Activated naive CD8-positive, alpha-beta T cell treated with anti-CD3 and anti-CD28 coated beads, Interleukin-2, amount 10 ng/mL, durations not matched to agents 7 days and 5 days (primary cell): ENCODE data around the gene SKA1. TPM values are rescaled to one million over a fixed set of nuclear protein-coding genes. Genes with fewer than 3 reads are reported as not detected.

Experiments used
- ATAC-seq: fragments of 150-1000 bp; cut with Tn5 transposase; one replicate; pipeline ENCODE4 v1.10.0; 2021; ENCODE audit warnings: low read depth, moderate library complexity
- POLR2A ChIA-PET: fragments of 350-600 bp; sonication (Branson Sonifier 250); formaldehyde crosslinking; loops from one replicate; lab custom pipeline; 2021; ENCODE audit warnings: antibody characterized with exemption; lab: Charles Lee
- DNase-seq: peaks from one replicate; pipeline ENCODE4 v3.0.0; 2021
- H3K27ac Mint-ChIP-seq: one replicate; pipeline ENCODE4 v1.8.0; 2022; ENCODE audit warnings: mild to moderate bottlenecking, mixed read lengths
- H3K27me3 Mint-ChIP-seq: one replicate; pipeline ENCODE4 v1.8.0; 2022; ENCODE audit warnings: mild to moderate bottlenecking, moderate library complexity, mixed read lengths
- H3K36me3 Mint-ChIP-seq: one replicate; pipeline ENCODE4 v1.8.0; 2021; ENCODE audit warnings: mild to moderate bottlenecking, mixed read lengths
- H3K4me1 Mint-ChIP-seq: one replicate; pipeline ENCODE4 v1.8.0; 2021; ENCODE audit warnings: mixed read lengths
- H3K4me3 Mint-ChIP-seq: one replicate; pipeline ENCODE4 v1.8.0; 2022; ENCODE audit warnings: mild to moderate bottlenecking, moderate library complexity, mixed read lengths
- H3K9me3 Mint-ChIP-seq: one replicate; pipeline ENCODE4 v1.8.0; 2021; ENCODE audit warnings: mixed read lengths
- total RNA-seq, 2 experiments: library from RNA; stranded (reverse); gene quantifications; one replicate each; pipeline ENCODE4 v1.2.3, GENCODE V29; 2021

Gene SKA1
- total RNA-seq, 2 experiments from 2014 or later: 25.6 to 27.8 TPM

GRCh38 chr18:50360611-50361010, 14.2 kb upstream of the SKA1 start:
- ATAC-seq (no peak), DNase-seq (no peak)
- peaks cover 7% of the 10 kb centered on the region for H3K4me1 Mint-ChIP-seq
- POLR2A ChIA-PET: no interaction called here
- H3K4me3 Mint-ChIP-seq: no peak overlapping the region
- no peaks in the 10 kb centered on the region for H3K9me3 Mint-ChIP-seq
- H3K27me3 Mint-ChIP-seq: peaks cover 24% of the 10 kb centered on the region
- no peak overlapping the region for H3K27ac Mint-ChIP-seq
- no peaks in the 10 kb centered on the region for H3K36me3 Mint-ChIP-seq

DNA sequence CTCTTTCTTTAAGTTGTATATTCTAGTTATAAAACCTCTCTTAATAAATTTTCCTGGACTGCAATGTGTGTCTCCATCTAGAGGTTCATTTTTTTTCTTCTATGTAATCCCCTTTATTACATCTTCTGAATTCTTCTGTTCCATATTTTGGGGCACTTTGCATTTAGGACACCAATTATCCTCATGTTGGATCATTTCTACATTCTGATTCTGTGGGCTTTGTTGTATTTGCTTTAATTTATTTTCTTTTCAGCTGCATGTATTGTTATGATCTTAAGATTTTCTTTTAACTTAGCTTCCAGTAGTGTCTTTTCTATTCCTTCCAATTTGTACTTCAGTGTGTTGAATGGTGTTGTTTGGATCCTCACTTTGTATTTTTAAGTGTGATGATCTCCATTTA, 5.2 kb upstream of the SKA1 start:
- POLR2A ChIA-PET: no interaction called here
- H3K36me3 Mint-ChIP-seq: peaks cover 7% of the 10 kb centered on the region

DNA sequence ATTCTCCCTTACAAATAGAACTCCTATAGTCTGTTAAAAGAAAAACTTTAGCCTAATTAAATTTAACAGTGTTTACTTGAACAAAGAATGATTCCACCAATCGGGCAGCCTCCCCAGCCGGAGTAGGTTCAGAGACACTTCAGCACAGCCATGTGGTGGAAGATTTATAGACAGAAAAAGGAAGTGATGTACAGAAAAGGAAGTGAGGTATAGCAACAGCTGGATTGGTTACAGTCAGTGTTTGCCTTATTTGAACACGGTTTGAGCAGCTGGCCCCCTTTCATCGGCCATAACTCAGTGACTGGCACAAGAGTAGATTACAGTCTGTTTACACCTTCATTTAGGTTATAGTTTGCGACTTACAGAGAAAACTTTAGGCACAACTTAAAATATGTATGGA, 2.1 kb upstream of the SKA1 start:
- peaks cover 20% of the 10 kb centered on the region for H3K27me3 Mint-ChIP-seq
- DNase-seq (no peak), ATAC-seq (no peak)
- POLR2A ChIA-PET: no interaction called here
- no peak overlapping the region for H3K27ac Mint-ChIP-seq
- H3K36me3 Mint-ChIP-seq: peaks cover 9% of the 10 kb centered on the region
- H3K9me3 Mint-ChIP-seq: peaks cover 13% of the 10 kb centered on the region
- peaks cover 18% of the 10 kb centered on the region for H3K4me1 Mint-ChIP-seq
- H3K4me3 Mint-ChIP-seq: no peak overlapping the region

More for the DNA sequence above, 5.2 kb upstream of the SKA1 start:
- H3K27me3 Mint-ChIP-seq: peaks cover 31% of the 10 kb centered on the region
- H3K9me3 Mint-ChIP-seq: peaks cover 13% of the 10 kb centered on the region
- H3K4me3 Mint-ChIP-seq: no peak overlapping the region
- peaks cover 7% of the 10 kb centered on the region for H3K4me1 Mint-ChIP-seq
- DNase-seq: no peak
- H3K27ac Mint-ChIP-seq: no peak overlapping the region
- ATAC-seq: no peak

DNA sequence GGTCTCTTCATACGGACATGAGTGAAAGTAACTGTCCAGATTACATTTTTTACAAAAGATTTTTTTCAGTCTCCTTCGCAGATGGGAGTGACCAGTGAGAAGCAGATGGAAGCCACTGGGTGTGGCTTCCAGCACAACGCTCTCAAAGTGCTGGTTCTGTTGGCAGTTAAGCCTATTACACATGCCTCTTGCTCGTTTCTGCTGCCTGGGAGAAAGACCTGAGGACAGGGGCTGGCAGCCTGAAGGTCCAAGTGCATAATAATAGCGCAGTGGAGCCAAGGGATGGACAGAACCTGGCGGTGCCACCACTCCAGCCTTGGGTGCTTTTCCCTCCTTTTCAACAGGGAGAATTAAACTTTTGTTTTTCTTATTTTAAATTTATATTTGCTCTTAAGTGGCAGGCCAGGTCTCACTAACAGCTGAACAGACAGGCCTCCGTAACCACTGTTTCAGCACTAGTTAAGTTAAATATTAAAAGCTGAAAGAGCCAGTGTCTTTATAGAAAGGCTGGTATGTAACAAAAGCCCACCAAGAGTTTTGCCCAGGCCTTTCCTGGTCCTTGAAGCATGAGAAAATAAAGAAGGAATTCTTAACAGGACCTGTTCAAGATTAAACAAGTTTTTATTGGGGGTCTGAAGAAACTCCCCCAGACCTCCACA, 1.2 kb upstream of the SKA1 start:
- peaks cover 22% of the 10 kb centered on the region for H3K4me1 Mint-ChIP-seq
- H3K27ac Mint-ChIP-seq: no peak overlapping the region
- peaks cover 13% of the 10 kb centered on the region for H3K36me3 Mint-ChIP-seq
- peaks cover 12% of the 10 kb centered on the region for H3K9me3 Mint-ChIP-seq
- peaks cover 12% of the 10 kb centered on the region for H3K27me3 Mint-ChIP-seq
- H3K4me3 Mint-ChIP-seq: no peak overlapping the region
- POLR2A ChIA-PET: interaction anchor here (0.8 to 1.6 kb wide), 4 partner anchors 11 to 108 kb away, joined by 3 to 8 read pairs (median 4); partner anchors contain the start of gene CFAP53
- DNase-seq (no peak), ATAC-seq (no peak)

DNA sequence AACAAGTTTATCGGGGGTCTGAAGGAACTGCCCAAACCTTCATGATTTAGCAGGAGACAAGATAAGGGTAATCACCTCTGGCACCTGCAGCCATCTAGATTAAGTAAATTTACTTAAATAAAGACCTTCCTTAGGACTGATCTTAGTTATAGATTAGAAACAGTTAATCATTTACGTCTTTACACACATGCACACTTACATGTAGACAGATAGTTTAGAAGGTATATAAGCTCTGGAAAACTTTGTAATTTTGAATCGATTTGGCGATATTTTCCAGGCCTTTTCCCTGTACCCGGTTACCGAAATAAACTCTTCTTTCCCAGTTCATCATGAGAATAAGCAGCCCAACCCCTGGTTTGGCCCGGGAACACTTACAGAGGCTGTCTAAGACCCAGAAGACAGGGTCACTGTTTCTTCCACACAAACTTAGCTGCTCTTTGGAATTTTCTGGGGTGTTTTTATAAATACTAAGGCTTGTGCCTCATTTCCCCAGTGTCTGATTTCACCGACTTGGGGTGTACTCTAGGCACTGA, 560 bp upstream of the SKA1 start:
- POLR2A ChIA-PET: interaction anchor here (0.5 to 1.6 kb wide), 9 partner anchors 10 to 880 kb away, joined by 3 to 9 read pairs (median 3); partner anchors contain the start of genes CFAP53, MBD1 and SMAD4
- ATAC-seq (no peak), DNase-seq (no peak)
- Mint-ChIP-seq H3K9me3 (peaks cover 8% of the 10 kb centered on the region), H3K27ac (peak overlapping the region; percentile 86), H3K4me3 (peak overlapping the region; percentile 93), H3K36me3 (peaks cover 13% of the 10 kb centered on the region), H3K27me3 (peaks cover 7% of the 10 kb centered on the region), H3K4me1 (peaks cover 22% of the 10 kb centered on the region)

DNA sequence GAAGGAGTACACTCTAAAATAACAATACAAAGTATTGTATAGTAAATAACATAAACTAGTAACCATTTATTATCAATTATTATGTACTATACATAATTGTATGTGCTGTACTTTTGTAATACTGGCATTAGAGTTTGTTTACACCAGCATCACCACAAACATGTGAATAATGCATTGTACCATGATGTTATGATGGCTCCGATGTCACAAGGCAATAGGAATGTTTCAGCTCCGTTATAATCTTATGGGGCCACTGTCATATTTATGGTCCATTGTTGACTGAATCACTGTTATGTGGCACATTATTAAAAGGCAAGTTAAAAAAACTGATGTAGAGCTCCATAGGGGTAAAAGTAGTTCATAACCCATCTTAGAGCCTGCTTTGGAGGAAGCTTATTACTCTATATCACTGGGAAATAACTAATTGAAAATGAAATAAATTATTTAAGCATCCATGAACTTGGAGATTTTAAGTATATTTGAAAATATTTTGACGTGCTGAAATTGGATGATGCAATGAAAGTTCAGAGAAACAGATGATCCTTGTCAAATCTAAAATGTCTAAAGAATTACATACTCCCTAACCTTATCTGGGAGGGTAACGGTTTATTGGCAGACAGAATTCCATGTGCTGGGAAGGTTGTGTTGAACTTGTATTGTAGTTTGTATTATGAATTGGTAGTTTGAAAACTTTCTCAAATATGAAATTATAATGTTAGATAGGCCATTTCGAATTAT, 2.4 kb downstream of the SKA1 start:
- peaks cover 22% of the 10 kb centered on the region for H3K4me1 Mint-ChIP-seq
- H3K27me3 Mint-ChIP-seq: no peaks in the 10 kb centered on the region
- no peak for ATAC-seq
- POLR2A ChIA-PET: interaction anchor here (1.1 kb wide), 1 partner anchor 654 kb away, joined by 3 read pairs; no protein-coding TSS in a partner anchor
- peaks cover 2% of the 10 kb centered on the region for H3K9me3 Mint-ChIP-seq
- H3K4me3 Mint-ChIP-seq: peak overlapping the region; percentile 13
- H3K36me3 Mint-ChIP-seq: peaks cover 13% of the 10 kb centered on the region
- H3K27ac Mint-ChIP-seq: no peak overlapping the region
- no peak for DNase-seq

DNA sequence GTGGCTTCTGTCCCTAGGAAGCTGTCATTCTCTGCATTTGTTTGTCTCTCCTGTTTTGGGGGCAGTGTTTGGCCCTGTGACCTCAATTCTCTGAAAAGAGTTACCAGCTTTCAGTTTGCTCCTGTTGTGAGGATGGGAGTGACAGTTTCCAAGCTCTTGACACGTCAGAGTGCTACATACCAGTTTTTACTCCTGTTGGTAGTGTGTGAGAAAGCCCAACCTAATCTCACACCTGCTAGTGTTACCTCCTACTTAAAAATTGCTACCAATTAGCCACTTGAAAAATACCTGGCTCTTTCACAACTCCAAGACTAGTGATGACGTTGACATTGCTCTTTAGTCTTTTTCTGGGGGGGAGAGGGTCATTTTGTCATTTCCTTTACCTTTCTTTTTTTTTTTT, 14.1 kb downstream of the SKA1 start:
- POLR2A ChIA-PET: interaction anchor here (0.7 kb wide), 1 partner anchor 45 kb away, joined by 4 read pairs; no protein-coding TSS in a partner anchor
- Mint-ChIP-seq H3K4me3 (no peak overlapping the region), H3K27me3 (no peaks in the 10 kb centered on the region), H3K36me3 (peaks cover 48% of the 10 kb centered on the region), H3K4me1 (no peaks in the 10 kb centered on the region), H3K27ac (no peak overlapping the region), H3K9me3 (no peaks in the 10 kb centered on the region)
- DNase-seq: no peak
- no peak for ATAC-seq

DNA sequence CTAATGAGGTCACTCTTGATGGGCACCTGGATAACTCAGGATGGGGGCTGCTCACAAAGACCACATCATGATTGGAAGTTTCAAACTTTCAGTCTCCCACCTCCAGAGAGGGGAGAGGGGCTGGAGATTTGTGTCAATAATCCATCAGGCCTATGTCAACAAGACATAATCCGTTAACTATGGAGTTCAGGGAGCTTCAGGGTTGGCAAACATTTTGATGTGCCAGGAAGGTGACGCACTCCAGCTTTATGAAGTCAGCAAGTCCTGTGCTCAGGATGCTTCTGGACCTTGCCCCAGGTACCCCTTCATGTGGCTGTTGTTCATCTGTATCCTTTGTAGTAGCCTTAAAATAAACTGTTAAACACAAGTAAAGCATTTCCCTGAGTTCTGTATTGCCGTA, 19.0 kb downstream of the SKA1 start:
- H3K4me1 Mint-ChIP-seq: peaks cover 3% of the 10 kb centered on the region
- H3K27me3 Mint-ChIP-seq: peaks cover 9% of the 10 kb centered on the region
- DNase-seq (no peak), ATAC-seq (no peak)
- POLR2A ChIA-PET: no interaction called here
- H3K4me3 Mint-ChIP-seq: no peak overlapping the region
- H3K36me3 Mint-ChIP-seq: peaks cover 36% of the 10 kb centered on the region
- H3K27ac Mint-ChIP-seq: no peak overlapping the region
- H3K9me3 Mint-ChIP-seq: no peaks in the 10 kb centered on the region

DNA sequence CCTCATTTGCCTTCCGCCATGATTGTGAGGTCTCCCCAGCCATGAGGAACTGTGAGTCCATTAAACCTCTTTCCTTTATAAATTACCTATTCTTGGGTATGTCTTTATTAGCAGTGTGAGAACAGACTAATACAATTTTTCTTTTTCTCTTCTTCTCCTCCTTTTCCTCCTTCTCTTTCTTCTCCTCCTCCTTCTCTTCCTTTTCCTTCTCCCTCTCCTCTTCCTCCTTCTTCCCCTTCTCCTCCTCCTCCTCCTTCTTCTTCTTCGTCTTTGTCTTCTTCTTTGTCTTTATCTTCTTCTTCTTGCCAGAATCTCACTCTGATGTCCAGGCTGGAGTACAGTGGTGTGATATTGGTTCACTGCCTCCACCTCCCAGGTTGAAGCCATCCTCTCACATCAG, 20.2 kb downstream of the SKA1 start:
- no peak for ATAC-seq
- no peak for DNase-seq
- H3K9me3 Mint-ChIP-seq: no peaks in the 10 kb centered on the region
- H3K4me1 Mint-ChIP-seq: peaks cover 3% of the 10 kb centered on the region
- peaks cover 28% of the 10 kb centered on the region for H3K36me3 Mint-ChIP-seq
- no peak overlapping the region for H3K27ac Mint-ChIP-seq
- no peak overlapping the region for H3K4me3 Mint-ChIP-seq
- POLR2A ChIA-PET: no interaction called here
- peaks cover 18% of the 10 kb centered on the region for H3K27me3 Mint-ChIP-seq

DNA sequence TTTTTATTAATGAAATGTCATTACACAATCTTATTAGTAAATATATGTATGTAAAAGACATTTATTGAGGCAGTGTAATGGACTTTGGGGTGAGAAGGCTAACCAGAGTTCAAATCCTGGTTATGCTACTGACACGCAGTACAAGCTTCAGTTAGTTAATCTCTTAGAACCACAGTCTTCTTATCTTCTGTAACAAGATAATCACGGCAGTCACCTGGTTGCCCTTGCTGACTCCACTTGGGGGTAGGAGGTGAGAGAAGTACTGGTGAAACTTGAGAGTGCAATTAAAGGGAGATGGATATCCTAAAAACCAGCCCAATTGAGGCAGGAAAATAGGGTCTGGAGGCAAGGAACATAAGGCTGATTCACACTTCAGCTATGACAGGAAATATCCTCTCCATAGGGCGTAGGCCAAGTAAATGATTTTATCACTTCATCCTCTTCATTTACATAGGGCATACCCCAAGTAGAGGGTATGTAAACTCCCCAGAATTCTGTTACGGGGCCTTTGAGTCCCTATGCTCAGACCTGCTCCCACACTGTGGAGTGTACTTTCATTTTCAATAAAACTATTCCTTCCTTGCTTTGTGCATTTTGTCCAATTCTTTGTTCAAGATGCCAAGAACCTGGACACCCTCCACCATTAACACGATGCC, 21.3 kb downstream of the SKA1 start:
- Mint-ChIP-seq H3K9me3 (no peaks in the 10 kb centered on the region), H3K36me3 (peaks cover 28% of the 10 kb centered on the region), H3K27me3 (peaks cover 27% of the 10 kb centered on the region), H3K4me3 (no peak overlapping the region), H3K27ac (no peak overlapping the region), H3K4me1 (peaks cover 3% of the 10 kb centered on the region)
- ATAC-seq (no peak), DNase-seq (no peak)
- POLR2A ChIA-PET: no interaction called here

DNA sequence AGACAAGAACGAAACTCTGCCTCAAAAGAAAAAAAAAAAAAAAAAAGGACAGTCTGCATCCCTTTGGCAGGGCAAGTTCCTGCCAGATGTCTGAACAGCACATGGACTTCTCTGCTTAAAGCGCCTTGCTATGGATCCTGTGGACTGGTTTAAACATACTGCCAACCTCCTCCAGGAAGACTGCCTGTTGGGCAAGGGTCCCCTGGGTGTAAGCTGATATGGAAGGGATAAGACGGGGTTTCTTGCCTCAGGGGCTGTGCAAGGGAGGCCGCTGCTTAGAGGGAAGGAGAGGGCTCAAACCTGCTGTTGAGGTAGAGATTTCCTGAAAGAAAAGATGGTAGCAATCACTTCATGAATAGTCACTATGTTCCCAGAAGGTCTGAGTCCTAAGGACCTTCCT, 22.2 kb downstream of the SKA1 start:
- DNase-seq: no peak
- no peaks in the 10 kb centered on the region for H3K9me3 Mint-ChIP-seq
- POLR2A ChIA-PET: no interaction called here
- peaks cover 34% of the 10 kb centered on the region for H3K27me3 Mint-ChIP-seq
- ATAC-seq: no peak
- H3K4me3 Mint-ChIP-seq: no peak overlapping the region
- peaks cover 27% of the 10 kb centered on the region for H3K36me3 Mint-ChIP-seq
- H3K4me1 Mint-ChIP-seq: peaks cover 3% of the 10 kb centered on the region
- no peak overlapping the region for H3K27ac Mint-ChIP-seq

GRCh38 chr18:50398099-50398498, 23.3 kb downstream of the SKA1 start:
- Mint-ChIP-seq H3K4me3 (no peak overlapping the region), H3K9me3 (no peaks in the 10 kb centered on the region), H3K4me1 (peaks cover 3% of the 10 kb centered on the region), H3K27me3 (peaks cover 44% of the 10 kb centered on the region), H3K27ac (no peak overlapping the region), H3K36me3 (peaks cover 22% of the 10 kb centered on the region)
- POLR2A ChIA-PET: no interaction called here
- DNase-seq (no peak), ATAC-seq (no peak)

DNA sequence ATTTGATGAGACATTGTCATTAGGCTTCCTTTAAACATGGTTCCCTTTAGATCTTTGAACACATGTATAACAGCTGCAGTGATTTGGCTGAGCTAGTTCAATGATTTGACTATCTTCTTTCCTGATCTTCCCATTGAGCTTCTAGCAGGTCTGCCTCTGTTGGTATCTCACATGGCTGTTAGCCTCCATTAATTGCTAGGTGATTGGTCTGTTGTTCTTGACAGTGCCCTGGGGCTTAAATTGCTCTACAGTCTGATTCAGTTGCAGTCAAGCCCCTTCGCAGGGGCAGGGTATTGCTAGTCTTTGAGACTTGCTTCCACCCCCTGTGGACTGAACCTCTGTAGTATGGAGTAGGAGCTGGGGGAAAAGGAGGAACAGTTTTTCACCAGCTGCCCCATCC, 24.1 kb downstream of the SKA1 start:
- DNase-seq: no peak
- Mint-ChIP-seq H3K27me3 (peaks cover 52% of the 10 kb centered on the region), H3K4me1 (peaks cover 3% of the 10 kb centered on the region), H3K36me3 (peaks cover 18% of the 10 kb centered on the region), H3K9me3 (no peaks in the 10 kb centered on the region), H3K27ac (no peak overlapping the region), H3K4me3 (no peak overlapping the region)
- POLR2A ChIA-PET: no interaction called here
- no peak for ATAC-seq
